ENCODE data around the gene TIGD4. TPM values are rescaled to one million over a fixed set of nuclear protein-coding genes. Genes with fewer than 3 reads are reported as not detected.

Gene TIGD4
- total RNA-seq, 1 experiment from 2014 or later: 2.0 TPM

- H3K4me1 ChIP-seq (ENCODE audit: insufficient read depth, low read length): no peaks in the 10 kb centered on the region
- H2BK15ac ChIP-seq (ENCODE audit: low read depth, low read length): no peak overlapping the region
- no peaks in the 10 kb centered on the region for H3K79me2 ChIP-seq (ENCODE audit: insufficient read depth, low read length)
- no peak overlapping the region for H4K91ac ChIP-seq (ENCODE audit: insufficient read length, low read depth, low read length)
- DNase-seq: no peak
- H2BK12ac ChIP-seq (ENCODE audit: insufficient read length, low read depth, low read length): no peak overlapping the region
- no peak overlapping the region for H3T11ph ChIP-seq (ENCODE audit: low read length)
- no peak overlapping the region for H3K4me2 ChIP-seq (ENCODE audit: insufficient read depth, insufficient read length, low read length)
- no peaks in the 10 kb centered on the region for H3K27me3 ChIP-seq (ENCODE audit: insufficient read depth, low read length)
- no peak overlapping the region for H2AK5ac ChIP-seq (ENCODE audit: insufficient read length, low read length)
- no peaks in the 10 kb centered on the region for H4K20me1 ChIP-seq (ENCODE audit: control insufficient read depth, insufficient read depth, insufficient read length)
- H3K56ac ChIP-seq (ENCODE audit: insufficient read length, low read depth, low read length): no peak overlapping the region
- H3K9me3 Mint-ChIP-seq: peaks cover 12 to 15% of the 10 kb centered on the region in 2 experiments
- H2BK5ac ChIP-seq (ENCODE audit: insufficient read length, low read length): no peak overlapping the region
- no peak overlapping the region for H2BK120ac ChIP-seq (ENCODE audit: low read depth, low read length, poor library complexity, severe bottlenecking)
- H3K27ac Mint-ChIP-seq: no peak overlapping the region
- no peak overlapping the region for H3K9ac ChIP-seq (ENCODE audit: extremely low read depth, insufficient read length, low read length)
- H3K18ac ChIP-seq (ENCODE audit: insufficient read length, low read depth, low read length): no peak overlapping the region
- no peak overlapping the region; the same call in 1 of the 2 replicates for H3K14ac ChIP-seq (ENCODE audit: insufficient read depth, low read length)
- no peak overlapping the region for H3K4me3 Mint-ChIP-seq
- no peak overlapping the region for H3K23ac ChIP-seq (ENCODE audit: insufficient read length, low read depth, low read length)
- H3K27ac ChIP-seq (ENCODE audit: insufficient read length, low read depth, low read length): no peak overlapping the region
- H2BK20ac ChIP-seq (ENCODE audit: low read depth, low read length, poor library complexity, severe bottlenecking): no peak overlapping the region
- H3K79me1 ChIP-seq (ENCODE audit: insufficient read depth, low read depth, low read length, poor library complexity, severe bottlenecking): no peaks in the 10 kb centered on the region
- WGBS (ENCODE audit: extremely low coverage, insufficient read length, low lambda C conversion rate): no CpG with 5 or more reads among the region's 9 CpGs
- H3K9me3 ChIP-seq (ENCODE audit: control insufficient read depth, low read depth, low read length): no peaks in the 10 kb centered on the region
- no peak overlapping the region for H3K4ac ChIP-seq (ENCODE audit: low read depth, low read length)
- TF ChIP-seq CTCF (conservative IDR thresholded peaks at IDR 0.05): no peak
- peaks cover 3 to 10% (median 5%) of the 10 kb centered on the region in 3 experiments; a peak in 6 of 7 replicates for H3K36me3 Mint-ChIP-seq (ENCODE audit: insufficient read depth in 1 of 3, low read depth in 3 of 3)
- no peak overlapping the region for H4K8ac ChIP-seq (replicated peaks; ENCODE audit: insufficient read length, low read depth, low read length)
- H4K5ac ChIP-seq (ENCODE audit: insufficient read length, low read depth, low read length): no peak overlapping the region
- no peak overlapping the region for H2AFZ ChIP-seq (ENCODE audit: low read length)
- peaks cover 4% of the 10 kb centered on the region for H3K27me3 Mint-ChIP-seq (ENCODE audit: low read depth)
- no peaks in the 10 kb centered on the region for H3K23me2 ChIP-seq (ENCODE audit: insufficient read length, low read depth, low read length, poor library complexity, severe bottlenecking)
- H3K4me1 Mint-ChIP-seq: peaks cover 3 to 4% of the 10 kb centered on the region in 2 experiments
Measured at GRCh38 chr4:152748619-152749018, 30.9 kb downstream of the TIGD4 start.

Data from H9 (cell line).